Islet precursor cell (in vitro differentiated cells): ENCODE measurements around the gene LTBP1.

Experiments used
- DNase-seq: peaks from one replicate; pipeline ENCODE4 v3.0.0-alpha.2; 2018

The LTBP1 gene

GRCh38 chr2:33236482-33237385 is 290.0 kb downstream of the LTBP1 start:
- DNase-seq, result no peak

GRCh38 chr2:33238111-33238510 is 291.4 kb downstream of the LTBP1 start:
- no peak for DNase-seq

- DNase-seq, result no peak
Measured at GRCh38 chr2:33240178-33240577, 293.4 kb downstream of the LTBP1 start.

- DNase-seq, result no peak
Measured at GRCh38 chr2:33241072-33241471, 294.3 kb downstream of the LTBP1 start.

GRCh38 chr2:33241581-33241980 is 294.8 kb downstream of the LTBP1 start:
- DNase-seq, result no peak

DNA sequence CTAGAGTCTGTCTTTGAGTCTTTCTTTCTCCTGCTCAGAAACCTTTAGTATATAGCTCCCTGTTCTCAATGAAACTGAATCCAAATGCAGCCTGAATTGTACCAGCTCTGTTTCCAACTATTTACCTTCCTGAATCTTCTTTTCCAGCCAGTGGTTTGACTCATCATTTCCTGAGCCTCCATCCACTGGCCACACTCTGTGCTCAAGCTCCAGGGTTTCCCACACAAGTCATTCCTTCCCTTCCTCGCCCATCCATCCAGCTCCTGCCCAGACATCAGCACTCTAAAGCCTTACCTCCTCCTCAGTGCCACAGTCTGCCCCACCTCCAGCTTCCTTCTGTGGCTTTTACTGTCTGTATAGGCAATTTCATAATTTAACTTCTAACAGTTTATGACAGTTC is 296.1 kb downstream of the LTBP1 start:
- DNase-seq, result peak; percentile 64

DNA sequence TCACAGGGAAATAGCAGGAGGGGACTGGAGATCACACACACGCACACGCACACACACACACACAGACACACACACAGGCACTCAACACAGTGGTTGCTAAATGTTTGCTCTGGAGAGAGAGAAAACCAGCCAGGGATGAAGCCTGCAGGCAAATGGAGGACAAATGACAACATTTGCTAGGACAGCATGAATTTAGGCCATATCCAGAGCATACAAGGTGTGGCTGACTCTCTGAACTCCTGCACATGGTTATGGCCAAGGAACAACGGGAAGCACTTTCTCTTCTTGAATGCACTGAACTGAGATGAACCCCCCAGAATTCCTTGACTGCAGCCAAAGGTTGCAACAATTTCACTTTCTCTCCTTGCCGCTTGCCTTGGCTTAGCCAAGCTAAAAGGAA is 299.7 kb downstream of the LTBP1 start:
- DNase-seq, result no peak

- no peak for DNase-seq
Measured at GRCh38 chr2:33247365-33247764, 300.6 kb downstream of the LTBP1 start.

GRCh38 chr2:33250417-33251029 is 303.8 kb downstream of the LTBP1 start:
- no peak for DNase-seq

GRCh38 chr2:33256162-33256755 is 309.5 kb downstream of the LTBP1 start:
- no peak for DNase-seq

- DNase-seq, result no peak
Measured at GRCh38 chr2:33258387-33258786, 311.6 kb downstream of the LTBP1 start.

DNA sequence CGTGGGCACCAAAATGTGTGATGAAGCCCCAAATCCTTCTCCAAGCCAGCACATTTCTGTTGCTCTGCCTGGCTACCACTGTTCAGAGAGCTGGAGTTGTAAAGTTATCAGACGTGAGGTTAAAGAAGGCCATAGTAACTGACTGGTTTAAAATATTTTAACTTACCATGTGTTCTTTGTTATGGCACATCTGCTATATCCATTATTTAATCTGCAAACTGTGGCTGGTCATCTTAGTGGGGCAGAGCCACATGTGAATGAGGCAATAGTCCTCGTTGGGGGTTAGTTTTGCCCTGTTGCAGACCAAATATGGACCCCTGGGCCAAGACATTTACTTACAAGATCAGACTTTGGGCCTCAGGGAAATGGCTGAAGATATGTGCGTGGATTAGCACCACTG is 315.3 kb downstream of the LTBP1 start:
- no peak for DNase-seq

GRCh38 chr2:33264766-33265165 is 318.0 kb downstream of the LTBP1 start:
- DNase-seq, result peak; percentile 67

GRCh38 chr2:33265584-33266338 is 319.0 kb downstream of the LTBP1 start:
- no peak for DNase-seq

GRCh38 chr2:33266467-33266866 is 319.7 kb downstream of the LTBP1 start:
- no peak for DNase-seq

DNA sequence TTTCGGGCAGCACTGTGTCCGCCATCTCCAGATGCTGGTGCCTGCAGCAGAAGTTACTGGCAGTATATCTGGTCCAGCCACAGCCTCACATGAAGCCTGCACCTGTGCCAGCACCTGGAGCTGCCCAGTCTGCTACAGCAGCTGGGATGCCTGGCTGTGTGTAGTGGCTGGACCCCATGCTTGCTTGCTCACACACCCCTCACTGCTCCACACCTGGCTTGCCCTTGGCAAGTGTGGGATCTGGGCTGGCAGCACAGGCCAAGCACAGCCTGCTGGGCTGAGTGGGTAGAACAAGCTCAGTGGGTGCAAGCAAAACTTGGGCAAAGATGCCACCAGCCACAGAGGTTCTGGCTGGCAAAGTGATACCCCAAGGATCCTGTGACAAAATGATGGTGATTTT is 320.3 kb downstream of the LTBP1 start:
- DNase-seq, result no peak

GRCh38 chr2:33267756-33268155 is 321.0 kb downstream of the LTBP1 start:
- no peak for DNase-seq

DNA sequence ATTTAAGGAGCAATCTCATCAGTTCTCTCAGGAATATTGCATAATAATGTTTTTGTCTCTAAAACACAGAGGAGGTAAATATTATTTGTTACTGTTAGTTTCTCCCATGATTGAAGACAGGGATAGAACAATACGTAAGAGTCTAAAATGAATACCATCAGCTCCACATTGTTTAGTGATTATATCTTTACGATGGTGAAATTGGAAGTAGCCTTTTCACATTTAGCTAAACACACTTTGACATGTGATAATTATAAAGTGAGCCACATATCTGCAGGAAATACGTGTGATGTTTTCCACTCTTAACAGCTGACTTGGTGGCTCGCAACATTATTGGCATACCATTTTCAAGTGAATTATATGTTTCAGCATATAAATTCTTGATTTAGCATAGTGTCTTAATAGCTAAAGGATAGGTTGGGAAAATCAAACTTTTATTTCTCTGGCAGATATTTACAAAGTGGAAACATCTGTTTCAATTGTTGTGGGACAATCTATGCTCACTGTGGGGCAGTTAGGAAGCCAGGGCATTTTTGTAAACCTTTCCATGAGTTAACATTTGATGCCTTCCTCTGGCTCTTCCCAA is 321.6 kb downstream of the LTBP1 start:
- no peak for DNase-seq

GRCh38 chr2:33272001-33272400 is 325.2 kb downstream of the LTBP1 start:
- no peak for DNase-seq

DNA sequence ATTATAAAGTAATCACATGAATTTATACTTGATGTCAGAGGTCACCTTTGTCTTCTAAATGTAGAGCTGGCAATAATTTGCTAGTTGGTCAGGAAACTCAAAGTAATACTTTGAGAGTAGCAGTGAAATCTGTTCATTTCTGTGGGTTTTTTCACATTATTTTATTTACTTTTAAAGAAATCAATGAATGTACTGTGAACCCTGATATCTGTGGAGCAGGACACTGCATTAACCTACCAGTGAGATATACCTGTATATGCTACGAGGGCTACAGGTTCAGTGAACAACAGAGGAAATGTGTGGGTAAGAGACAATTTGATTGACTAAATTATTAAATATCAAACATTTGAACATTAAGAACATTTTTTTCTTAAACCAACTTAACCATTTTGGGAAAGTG is 326.7 kb downstream of the LTBP1 start:
- no peak for DNase-seq

GRCh38 chr2:33274524-33274923 is 327.8 kb downstream of the LTBP1 start:
- DNase-seq, result no peak

- peak; percentile 82 for DNase-seq
Measured at GRCh38 chr2:33275689-33276444, 329.1 kb downstream of the LTBP1 start.
